Activated T-cell treated with anti-CD3 and anti-CD28 coated beads, Interleukin-2, amount 50 U/mL, for 1 hour (primary cell): ENCODE results near the gene TOM1.
"Not testable (repeated sequence)": the region's sequence is repeated elsewhere in the genome, so short reads cannot be mapped to it uniquely, and the experiment has no call there.

Experiments
- DNase-seq: peaks from one replicate; pipeline ENCODE4 v3.0.0-alpha.2; 2020

TOM1 gene

GRCh38 chr22:35347462-35347861, 47.8 kb downstream of the TOM1 start:
- no peak for DNase-seq

GRCh38 chr22:35348026-35348590, 48.4 kb downstream of the TOM1 start:
- no peak for DNase-seq

GRCh38 chr22:35348703-35349102, 49.0 kb downstream of the TOM1 start:
- no peak for DNase-seq

GRCh38 chr22:35349368-35349703, 49.6 kb downstream of the TOM1 start:
- DNase-seq, result no peak

DNA sequence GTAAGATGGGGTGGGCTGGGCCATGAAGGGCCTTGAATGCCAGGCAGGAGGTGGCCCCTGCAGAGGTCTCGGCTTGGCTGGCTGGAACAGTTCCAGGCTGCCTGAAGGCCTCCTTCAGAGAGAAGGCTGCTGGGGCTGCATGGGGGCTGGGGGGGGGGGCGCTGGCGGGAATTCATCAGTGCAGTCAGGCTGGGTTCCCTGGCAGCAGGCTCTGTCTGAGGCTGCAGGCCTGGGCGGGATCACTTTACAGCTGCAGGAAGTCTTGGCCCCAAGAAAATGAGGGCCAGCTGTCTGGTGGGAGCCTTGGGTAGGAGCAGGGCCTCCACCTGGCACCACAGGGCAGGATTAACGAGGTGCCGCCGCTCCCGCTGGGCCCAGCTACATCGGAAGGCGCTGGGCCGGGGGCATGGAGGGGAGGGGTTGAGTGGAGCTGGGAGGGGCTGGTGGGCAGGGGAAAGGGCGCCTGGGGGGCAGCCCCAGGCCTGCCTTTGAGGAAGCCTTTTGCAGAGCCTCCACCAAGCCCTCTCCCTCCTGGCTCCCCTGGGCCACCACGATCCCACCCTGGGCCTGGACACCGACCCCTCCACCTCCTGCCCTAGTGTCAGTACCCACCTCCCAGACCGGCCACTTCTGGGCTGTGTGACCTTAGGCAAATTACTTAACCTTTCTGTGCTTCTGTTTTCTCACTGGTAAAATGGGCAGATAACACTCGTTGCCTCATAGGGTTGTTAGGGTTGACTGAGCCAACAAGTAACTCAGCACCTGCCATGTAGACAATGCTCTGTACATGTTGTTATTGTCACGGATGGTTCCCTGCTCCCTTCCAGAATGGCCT, 50.2 kb downstream of the TOM1 start:
- no peak for DNase-seq

DNA sequence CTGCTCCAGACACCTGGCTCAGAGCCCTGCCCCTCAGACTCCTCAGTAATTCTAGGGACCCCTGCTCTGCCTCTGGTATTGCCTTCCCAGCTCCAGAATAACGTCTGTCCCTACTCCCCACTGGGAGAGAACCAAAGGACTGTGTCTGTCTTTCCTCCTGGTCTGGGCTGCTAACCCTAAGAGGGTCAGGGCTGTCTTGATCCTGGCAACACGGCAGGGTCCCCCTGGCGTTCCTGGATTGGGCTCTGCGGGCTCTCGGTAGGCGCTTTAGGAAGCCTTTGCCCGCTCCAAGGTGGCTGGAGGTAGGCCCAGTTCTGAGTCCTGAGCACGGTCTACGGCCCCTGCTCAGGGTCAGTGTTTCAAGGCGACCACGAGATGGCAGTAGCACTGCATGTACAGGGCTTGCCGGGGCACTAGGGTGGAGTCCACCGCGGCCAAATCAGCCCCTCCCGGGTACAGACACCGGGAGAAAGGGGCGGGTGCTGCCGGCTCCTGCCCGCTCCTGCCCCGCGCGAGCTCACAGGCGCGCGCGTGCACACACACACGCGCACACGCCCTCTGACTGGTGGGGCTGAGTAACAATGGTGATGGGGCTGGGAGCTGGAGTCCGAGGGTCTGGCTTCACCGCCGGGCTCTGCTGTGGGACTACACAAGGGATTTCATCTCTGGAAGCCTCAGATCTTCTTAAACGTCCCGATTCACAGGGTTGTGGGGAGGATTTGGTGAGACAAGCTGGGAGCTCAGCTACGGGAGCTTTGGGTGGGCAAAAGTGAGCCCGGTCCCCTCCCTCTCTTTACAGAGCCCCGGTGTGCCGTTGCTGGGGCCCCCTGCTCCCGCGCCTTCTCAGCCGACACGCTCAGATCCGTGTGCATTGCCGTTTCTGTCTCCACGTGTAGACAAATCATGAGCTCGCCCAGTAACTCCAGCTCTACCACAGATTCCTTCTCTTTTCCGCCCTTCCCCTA, 51.1 kb downstream of the TOM1 start:
- peak; percentile 82 for DNase-seq

DNA sequence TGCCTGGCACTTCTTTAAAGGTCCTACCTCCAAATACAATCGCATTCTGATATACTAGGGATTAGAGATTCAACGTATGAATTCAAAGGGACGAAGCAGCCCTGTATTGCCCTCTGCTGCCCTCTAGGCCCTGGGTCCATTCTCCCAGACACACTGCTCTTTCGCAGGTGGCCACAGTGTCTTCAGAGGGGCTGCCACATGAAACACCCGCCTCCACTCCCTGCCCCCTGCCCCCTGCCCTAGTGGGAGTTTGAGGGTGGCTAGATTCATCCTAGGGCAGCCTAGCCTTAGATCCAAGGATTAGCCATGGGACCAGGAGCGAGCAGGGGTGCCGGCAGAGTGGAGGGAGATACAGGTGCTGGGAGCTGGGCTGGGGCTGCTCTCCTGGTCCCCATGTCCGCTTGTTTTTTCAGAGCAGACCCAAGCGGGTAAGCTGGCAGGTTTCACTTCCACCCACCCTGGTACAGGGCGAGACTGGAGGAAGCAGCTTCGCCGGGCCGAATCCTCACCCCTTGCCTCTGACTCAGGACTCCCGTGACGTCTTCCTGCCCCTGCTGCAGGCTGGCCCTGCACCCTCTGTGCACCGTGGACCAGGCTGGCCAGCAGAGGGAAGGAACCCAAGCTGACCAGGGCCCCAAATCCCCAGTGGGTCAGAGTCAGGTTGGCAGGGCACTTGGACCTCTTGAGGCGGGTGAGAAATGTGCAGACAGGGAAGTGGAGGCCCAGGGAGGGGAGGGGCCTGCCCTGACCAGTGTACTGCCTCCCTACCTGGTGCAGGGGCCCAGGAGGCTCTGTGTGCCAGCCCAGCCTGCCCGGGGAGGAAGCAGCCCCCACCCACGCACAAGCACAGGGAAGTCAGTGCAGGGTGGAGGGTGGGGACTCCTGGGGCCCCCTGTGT, 52.8 kb downstream of the TOM1 start:
- DNase-seq, result peak; percentile 34

- no peak for DNase-seq
Observed at GRCh38 chr22:35353318-35353717, 53.6 kb downstream of the TOM1 start.

- DNase-seq, result no peak
Observed at GRCh38 chr22:35354068-35354467, 54.4 kb downstream of the TOM1 start.

DNA sequence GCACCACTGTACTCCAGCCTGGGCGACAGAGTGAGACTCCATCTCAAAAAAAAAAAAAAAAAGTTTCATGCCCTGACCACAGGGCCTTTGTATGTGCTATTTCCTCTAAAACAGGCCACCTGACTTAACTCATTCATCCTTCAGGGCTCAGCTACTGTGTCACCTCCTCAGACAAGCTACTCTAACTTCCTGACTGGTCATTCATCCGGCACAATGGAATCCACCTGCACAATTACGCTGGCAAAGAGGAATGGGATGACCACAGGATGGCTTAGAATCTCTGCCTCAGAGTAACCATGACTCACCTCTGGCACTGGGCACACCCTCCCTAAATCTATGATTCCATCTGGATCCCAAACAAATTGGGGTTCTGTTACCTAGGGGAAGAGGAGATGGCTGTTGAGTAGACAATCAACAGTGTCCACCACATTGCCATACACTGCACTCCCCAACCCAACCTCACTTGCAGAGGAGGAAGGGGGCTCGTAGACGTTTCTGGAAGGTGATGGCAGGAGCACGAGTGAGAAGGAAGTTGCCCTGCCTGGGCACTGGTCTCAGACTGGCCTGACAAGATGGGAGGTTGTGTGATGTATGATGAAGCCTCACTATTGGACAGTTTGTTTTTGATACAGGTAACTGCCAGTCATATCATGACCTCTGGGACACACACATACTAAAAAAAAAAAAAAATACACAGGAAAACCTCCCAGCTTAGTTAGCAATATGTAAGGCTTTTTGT, 58.4 kb downstream of the TOM1 start:
- no peak for DNase-seq

GRCh38 chr22:35359380-35360065, 59.8 kb downstream of the TOM1 start:
- DNase-seq, result no peak

- DNase-seq, result no peak
Observed at GRCh38 chr22:35361001-35361558, 61.4 kb downstream of the TOM1 start.

DNA sequence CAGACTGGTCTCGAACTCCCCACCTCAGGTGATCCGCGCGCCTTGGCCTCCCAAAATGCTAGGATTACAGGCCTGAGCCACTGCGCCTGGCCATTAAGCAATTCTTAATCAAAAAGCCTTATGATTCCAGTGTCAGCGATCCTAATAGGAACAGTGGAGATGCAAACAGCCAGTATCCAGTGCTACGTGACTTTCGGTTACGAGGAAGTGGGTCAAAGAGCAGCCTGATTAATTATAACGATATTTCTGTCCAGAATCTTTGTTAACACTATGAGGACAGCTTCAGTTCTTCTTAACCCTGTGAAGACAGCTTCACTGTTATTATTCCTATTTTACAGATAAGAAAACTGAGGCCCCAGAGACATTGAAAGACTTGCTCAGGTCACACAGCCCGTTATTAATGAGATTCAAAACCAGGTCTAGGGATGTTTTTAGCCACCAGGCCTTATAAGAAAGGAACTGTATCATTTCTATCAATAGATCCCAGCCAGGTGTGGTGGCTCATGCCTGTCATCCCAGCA, 63.9 kb downstream of the TOM1 start:
- no peak for DNase-seq

- DNase-seq, result not testable (repeated sequence)
Observed at GRCh38 chr22:35364230-35364629, 64.5 kb downstream of the TOM1 start.

GRCh38 chr22:35367331-35367886, 67.7 kb downstream of the TOM1 start:
- DNase-seq, result no peak

DNA sequence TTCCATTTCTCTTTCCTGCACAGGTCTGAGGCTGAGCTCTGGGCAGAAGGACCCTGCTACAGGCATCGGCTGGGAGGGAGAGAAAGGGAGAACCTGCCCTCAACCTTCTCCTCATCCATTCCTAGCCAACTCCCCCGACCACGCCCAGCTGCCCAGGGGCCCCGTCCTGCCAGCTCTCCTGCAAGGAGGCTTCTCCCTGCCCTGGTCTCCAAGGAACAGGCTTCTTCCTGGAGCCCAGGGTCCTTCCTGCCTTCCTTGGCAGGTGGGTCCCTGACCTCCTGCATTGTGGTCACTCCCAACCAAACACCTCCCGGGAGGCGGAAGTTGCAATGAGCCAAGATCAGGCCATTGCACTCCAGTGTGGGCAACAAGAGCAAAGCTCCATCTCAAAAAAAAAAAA, 68.7 kb downstream of the TOM1 start:
- no peak for DNase-seq

GRCh38 chr22:35369996-35370395, 70.3 kb downstream of the TOM1 start:
- DNase-seq, result no peak

GRCh38 chr22:35373781-35374180, 74.1 kb downstream of the TOM1 start:
- no peak for DNase-seq

GRCh38 chr22:35375031-35375430, 75.3 kb downstream of the TOM1 start:
- no peak for DNase-seq

DNA sequence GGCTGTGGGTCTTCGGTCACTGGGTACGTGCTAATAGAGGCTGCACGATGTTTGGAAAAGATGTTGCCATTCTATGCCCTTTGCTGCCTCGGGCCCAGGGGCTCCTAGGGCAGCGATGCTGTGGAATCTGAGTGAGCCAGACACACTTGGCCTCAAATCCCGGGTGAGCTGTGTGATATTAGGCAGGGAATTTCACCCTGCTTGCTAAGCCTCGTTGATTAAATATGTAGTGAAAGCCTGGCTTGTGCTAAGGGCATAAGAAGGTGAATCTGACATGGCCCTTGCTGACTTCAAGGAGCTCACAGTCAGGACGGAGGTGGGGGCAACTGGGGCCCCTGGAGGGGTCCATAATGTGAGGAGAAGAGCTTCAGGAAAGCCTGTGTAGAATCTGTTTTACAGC, 75.8 kb downstream of the TOM1 start:
- no peak for DNase-seq
